Fibroblast of lung (primary cell): Measurements from ENCODE around the gene SLC23A2. TPM values are rescaled to one million over a fixed set of nuclear protein-coding genes. Genes with fewer than 3 reads are reported as not detected.

Experiments
- DNase-seq, 2 donors: peaks; one replicate each; pipeline versions ENCODE4 v3.0.0 to v3.0.0-alpha.2; 2010; ENCODE audit warnings: low read depth in 2 of 2
- H2AFZ ChIP-seq: 2 replicates; pipeline ENCODE4 v1.5.1; 2012; ENCODE audit warnings: low read length, control low read depth, inconsistent platforms
- H3K27ac ChIP-seq: 2 replicates; pipeline ENCODE4 v1.5.1; 2011; ENCODE audit warnings: low read length, control low read depth; ENCODE audit not compliant: insufficient read depth
- H3K27me3 ChIP-seq: 2 replicates; pipeline ENCODE4 v1.5.1; 2011; ENCODE audit warnings: mild to moderate bottlenecking, low read length; ENCODE audit not compliant: control insufficient read depth, insufficient read depth
- H3K36me3 ChIP-seq: 2 replicates; pipeline ENCODE4 v1.5.1; 2011; ENCODE audit warnings: low read length; ENCODE audit not compliant: control insufficient read depth, insufficient read depth
- H3K4me1 ChIP-seq: 2 replicates; pipeline ENCODE4 v1.5.1; 2011; ENCODE audit warnings: low read length; ENCODE audit not compliant: control insufficient read depth, insufficient read depth; ENCODE audit errors: extremely low read depth
- H3K4me2 ChIP-seq: 2 replicates; pipeline ENCODE4 v1.5.1; 2011; ENCODE audit warnings: low read length, control low read depth; ENCODE audit not compliant: insufficient read depth; ENCODE audit errors: extremely low read depth
- H3K4me3 ChIP-seq, 4 experiments: fragments of 200-600 bp in 1 of 4; sonication (generic) in 1 of 4; replicated peaks in 1 of 4; 2 replicates each; pipeline ENCODE4 v1.5.1; 2011 to 2016; ENCODE audit warnings: low read length in 4 of 4, low read depth in 3 of 4, mild to moderate bottlenecking in 3 of 4, control low read depth in 2 of 4, inconsistent platforms in 1 of 4, mixed read lengths in 1 of 4; ENCODE audit not compliant: insufficient read depth in 1 of 4; ENCODE audit errors: control extremely low read depth in 1 of 4
- H3K79me2 ChIP-seq: 2 replicates; pipeline ENCODE4 v1.5.1; 2012; ENCODE audit warnings: mild to moderate bottlenecking, low read length, inconsistent platforms; ENCODE audit not compliant: control insufficient read depth, insufficient read depth
- H3K9ac ChIP-seq: 2 replicates; pipeline ENCODE4 v1.5.1; 2011; ENCODE audit warnings: mild to moderate bottlenecking, low read length, control low read depth; ENCODE audit not compliant: insufficient read depth
- H3K9me3 ChIP-seq: 2 replicates; pipeline ENCODE4 v1.5.1; 2012; ENCODE audit warnings: low read depth, low read length; ENCODE audit not compliant: control insufficient read depth, insufficient read depth
- H4K20me1 ChIP-seq: 2 replicates; pipeline ENCODE4 v1.5.1; 2011; ENCODE audit warnings: low read length; ENCODE audit not compliant: control insufficient read depth, insufficient read depth; ENCODE audit errors: extremely low read depth
- CTCF ChIP-seq, 2 donors: IDR thresholded peaks in 1 of 2; conservative IDR thresholded peaks in 1 of 2; 1 replicate in 1 of 2; 2 replicates in 1 of 2; pipeline ENCODE4 v1.5.1; 2011 to 2012; ENCODE audit warnings: low read length in 2 of 2, control low read depth in 1 of 2, inconsistent platforms in 1 of 2, low read depth in 1 of 2, mild to moderate bottlenecking in 1 of 2
- EZH2 ChIP-seq: IDR thresholded peaks from 2 replicates; pipeline ENCODE4 v1.5.1; 2012; ENCODE audit warnings: low read length, control low read depth, mild to moderate bottlenecking; ENCODE audit errors: missing control alignments
- polyA plus RNA-seq, 2 donors: library from polyadenylated mRNA; depleted of rRNA in 1 of 2; stranded (reverse) in 1 of 2; unstranded in 1 of 2; fragments of >200 nt; gene quantifications; 2 replicates each; pipeline ENCODE4 v1.2.1, GENCODE V29; 2011 to 2012; ENCODE audit warnings: missing spikeins in 1 of 2
- total RNA-seq: library from RNA; depleted of rRNA; stranded (reverse); fragments of >200 nt; gene quantifications from 2 replicates; pipeline ENCODE4 v1.2.1, GENCODE V29; 2014

The SLC23A2 gene
- total and polyA plus RNA-seq, 2 donors (not counting 1 experiment from before 2014, with no cell fraction given), result 12.1 to 17.5 TPM

GRCh38 chr20:4855097-4855496 is 146.2 kb downstream of the SLC23A2 start:
- Histone ChIP-seq H3K4me1 (no peaks in the 10 kb centered on the region), H3K9me3 (no peaks in the 10 kb centered on the region), H3K36me3 (peaks cover under 1% of the 10 kb centered on the region), H2AFZ (no peak overlapping the region), H3K79me2 (no peaks in the 10 kb centered on the region), H3K9ac (no peak overlapping the region), H3K27ac (no peak overlapping the region), H3K4me3 (no peak overlapping the region), H4K20me1 (no peaks in the 10 kb centered on the region), H3K27me3 (no peaks in the 10 kb centered on the region), H3K4me2 (no peak overlapping the region)
- TF ChIP-seq CTCF (conservative IDR thresholded peaks at IDR 0.05 in 1 of 2, IDR thresholded peaks at IDR 0.05 in 1 of 2; ENCODE audit: low read depth in 1 of 2, low read length in 2 of 2) (no peak), EZH2 (no peak)
- no peak for DNase-seq

DNA sequence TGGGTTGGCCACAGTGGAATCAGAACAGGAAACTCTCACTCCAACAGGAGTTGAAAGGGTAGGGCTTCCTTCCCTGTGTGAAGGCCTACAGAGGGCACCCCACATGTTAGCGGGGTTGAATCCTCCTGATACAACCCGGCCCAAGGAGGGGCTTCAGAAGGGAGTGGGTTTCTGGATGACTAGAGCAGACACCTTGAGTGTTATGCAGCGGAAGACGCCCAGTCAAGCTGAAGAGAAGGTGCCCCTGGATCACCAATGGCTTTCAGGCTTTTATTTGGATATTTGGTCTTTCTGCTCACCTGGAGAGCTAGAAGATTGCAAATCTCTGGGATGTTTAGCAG is 146.8 kb downstream of the SLC23A2 start:
- Histone ChIP-seq H3K4me3 (no peak overlapping the region), H3K4me2 (no peak overlapping the region), H2AFZ (no peak overlapping the region), H3K9ac (no peak overlapping the region), H4K20me1 (no peaks in the 10 kb centered on the region), H3K79me2 (no peaks in the 10 kb centered on the region), H3K36me3 (no peaks in the 10 kb centered on the region), H3K9me3 (no peaks in the 10 kb centered on the region), H3K27me3 (no peaks in the 10 kb centered on the region), H3K4me1 (no peaks in the 10 kb centered on the region), H3K27ac (no peak overlapping the region)
- DNase-seq, result no peak
- TF ChIP-seq EZH2, result no peak
- TF ChIP-seq CTCF (conservative IDR thresholded peaks at IDR 0.05 in 1 of 2, IDR thresholded peaks at IDR 0.05 in 1 of 2; ENCODE audit: low read depth in 1 of 2, low read length in 2 of 2), result no peak

DNA sequence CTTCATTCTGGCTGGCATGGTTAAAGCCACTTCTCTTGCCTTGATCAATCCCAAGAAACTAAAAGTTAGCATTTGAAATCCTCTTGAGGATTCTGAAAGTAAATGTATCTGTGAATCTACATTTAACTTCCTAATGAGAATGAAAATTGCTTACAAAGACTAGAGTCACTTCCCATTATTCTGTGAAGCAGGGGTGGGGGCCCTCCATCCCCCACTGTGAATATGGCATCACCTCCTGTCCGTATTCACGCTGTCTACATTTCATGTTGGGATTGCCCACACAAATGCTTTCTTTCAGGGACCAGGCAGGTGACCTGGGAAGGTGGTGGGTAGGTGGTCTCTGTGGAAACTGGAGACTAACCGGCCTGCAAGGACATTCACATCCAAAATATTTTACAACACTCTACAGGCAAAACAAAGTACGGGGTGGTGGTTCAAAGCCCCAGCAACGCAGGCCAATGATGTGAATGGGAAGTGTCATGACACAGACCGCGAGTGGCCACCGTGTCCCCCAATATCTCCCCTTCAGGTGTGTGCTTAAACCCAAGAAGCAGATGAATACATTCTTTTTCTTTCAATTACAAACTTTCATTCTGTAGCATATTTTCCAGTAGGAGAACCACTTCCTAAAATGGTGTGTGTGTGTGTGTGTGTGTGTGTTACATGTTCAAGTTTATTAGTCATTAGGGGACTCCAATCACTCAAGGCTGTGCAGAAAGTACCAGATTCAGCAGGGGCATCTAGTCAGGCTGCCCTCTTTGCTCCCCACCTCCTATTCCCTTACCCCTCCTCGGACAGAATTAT is 147.4 kb downstream of the SLC23A2 start:
- no peak overlapping the region for H3K4me2 ChIP-seq
- H3K27ac ChIP-seq, result no peak overlapping the region
- H2AFZ ChIP-seq, result no peak overlapping the region
- no peaks in the 10 kb centered on the region for H3K27me3 ChIP-seq
- DNase-seq, result no peak
- no peaks in the 10 kb centered on the region for H3K36me3 ChIP-seq
- TF ChIP-seq CTCF (conservative IDR thresholded peaks at IDR 0.05 in 1 of 2, IDR thresholded peaks at IDR 0.05 in 1 of 2; ENCODE audit: low read depth in 1 of 2, low read length in 2 of 2), result no peak
- no peak for TF ChIP-seq EZH2
- no peaks in the 10 kb centered on the region for H3K79me2 ChIP-seq
- H3K4me1 ChIP-seq, result no peaks in the 10 kb centered on the region
- no peak overlapping the region for H3K9ac ChIP-seq
- no peaks in the 10 kb centered on the region for H3K9me3 ChIP-seq
- no peak overlapping the region for H3K4me3 ChIP-seq
- no peaks in the 10 kb centered on the region for H4K20me1 ChIP-seq
